ENCODE measurements around the gene MEIS3.

Gene MEIS3

DNA sequence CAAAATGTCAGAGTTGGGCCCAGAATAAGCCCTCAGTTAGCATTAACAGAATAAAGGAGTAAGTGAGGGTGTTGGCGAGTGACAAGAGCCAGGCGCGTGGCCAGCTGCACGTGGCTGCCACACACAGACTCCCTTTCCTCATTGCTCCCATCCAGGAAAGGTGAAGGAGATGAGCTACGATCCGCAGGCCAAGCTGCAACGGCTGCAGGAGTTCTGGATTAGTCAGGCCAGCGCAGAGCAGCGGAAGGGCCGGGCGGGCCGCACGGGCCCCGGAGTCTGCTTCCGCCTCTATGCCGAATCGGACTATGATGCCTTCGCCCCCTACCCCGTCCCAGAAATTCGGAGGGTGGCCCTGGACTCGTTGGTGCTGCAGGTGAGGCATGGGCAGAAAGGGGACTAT, 57.0 kb downstream of the MEIS3 start:
- no peak for DNase-seq (ENCODE audit: low read depth in 2 of 2)

DNA sequence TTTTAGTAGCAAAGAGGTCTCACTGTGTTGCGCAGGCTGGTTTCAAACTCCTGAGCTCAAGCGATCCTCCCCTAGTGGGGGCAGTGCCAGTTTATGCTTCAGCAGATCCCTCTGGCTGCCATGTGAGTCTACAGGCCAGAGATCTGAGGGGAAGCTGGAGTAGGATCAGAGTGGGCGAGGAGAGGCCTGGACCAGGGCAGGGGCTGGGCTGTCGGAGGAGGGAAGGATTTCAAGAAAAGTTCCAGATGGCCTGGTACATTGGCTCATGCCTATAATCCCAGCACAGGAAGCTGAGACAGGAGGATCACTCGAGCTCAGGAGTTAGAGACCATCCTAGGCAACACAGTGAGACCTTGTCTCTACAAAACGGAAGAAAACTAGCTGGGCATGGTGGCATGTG, 60.4 kb downstream of the MEIS3 start:
- no peak for DNase-seq (ENCODE audit: low read depth in 2 of 2)

GRCh38 chr19:47357788-47358680, 61.3 kb downstream of the MEIS3 start:
- DNase-seq (ENCODE audit: low read depth in 2 of 2), result no peak

GRCh38 chr19:47356900-47357299, 62.4 kb downstream of the MEIS3 start:
- no peak for DNase-seq (ENCODE audit: low read depth in 2 of 2)

GRCh38 chr19:47353307-47353712, 66.0 kb downstream of the MEIS3 start:
- DNase-seq (ENCODE audit: low read depth in 2 of 2), result no peak

Measured in stimulated activated CD8-positive, alpha-beta memory T cell treated with anti-CD3 and anti-CD28 coated beads, Interleukin-7, amount 100 ng/mL, for 1 hour (primary cell).